CD14-positive monocyte (primary cell): ENCODE data around the gene SLC4A1AP. TPM values are rescaled to one million over a fixed set of nuclear protein-coding genes. Genes with fewer than 3 reads are reported as not detected.

Experiments
- DNase-seq, 3 donors: peaks; one replicate each; pipeline ENCODE4 v3.0.0-alpha.2; 2011 to 2022
- H2AFZ ChIP-seq: 2 replicates; pipeline ENCODE4 v1.6.0; 2012; ENCODE audit warnings: mild to moderate bottlenecking, low read depth, low read length, inconsistent platforms; ENCODE audit not compliant: insufficient read depth, poor library complexity, severe bottlenecking
- H3K27ac ChIP-seq, 2 donors: 1 replicate in 1 of 2; 2 replicates in 1 of 2; pipeline ENCODE4 v1.5.1; 2012 to 2013; ENCODE audit warnings: low read length in 2 of 2, control low read depth in 1 of 2, inconsistent platforms in 1 of 2, low read depth in 1 of 2, mild to moderate bottlenecking in 1 of 2
- H3K27me3 ChIP-seq, 2 donors: one replicate each; pipeline versions ENCODE4 v1.6.0 to v1.6.1; 2011 to 2013; ENCODE audit warnings: low read length in 2 of 2; ENCODE audit not compliant: control insufficient read depth in 2 of 2, insufficient read depth in 2 of 2
- H3K36me3 ChIP-seq, 2 donors: replicated peaks in 1 of 2; 1 replicate in 1 of 2; 2 replicates in 1 of 2; pipeline versions ENCODE4 v1.5.1 to v1.6.1; 2012 to 2013; ENCODE audit warnings: low read length in 2 of 2, control low read depth in 1 of 2, inconsistent platforms in 1 of 2, mild to moderate bottlenecking in 1 of 2; ENCODE audit not compliant: insufficient read depth in 2 of 2, control insufficient read depth in 1 of 2
- H3K4me1 ChIP-seq, 2 donors: 1 replicate in 1 of 2; 2 replicates in 1 of 2; pipeline versions ENCODE4 v1.5.1 to v1.6.1; 2012 to 2013; ENCODE audit warnings: low read length in 2 of 2, control low read depth in 1 of 2, inconsistent platforms in 1 of 2, mild to moderate bottlenecking in 1 of 2, moderate library complexity in 1 of 2; ENCODE audit not compliant: insufficient read depth in 2 of 2, control insufficient read depth in 1 of 2
- H3K4me2 ChIP-seq: replicated peaks from 2 replicates; pipeline ENCODE3; 2012; ENCODE audit warnings: low read length, moderate library complexity, mild to moderate bottlenecking; ENCODE audit not compliant: poor library complexity, severe bottlenecking; ENCODE audit errors: extremely low read depth
- H3K4me3 ChIP-seq, 3 experiments: fragments of 200-600 bp in 1 of 3; sonication (generic) in 1 of 3; replicated peaks in 1 of 3; 1 replicate in 2 of 3; 2 replicates in 1 of 3; pipeline ENCODE4 v1.5.1; 2011 to 2013; ENCODE audit warnings: low read length in 3 of 3, mild to moderate bottlenecking in 3 of 3, control low read depth in 2 of 3, low read depth in 2 of 3, inconsistent platforms in 1 of 3, moderate library complexity in 1 of 3
- H3K79me2 ChIP-seq: 2 replicates; pipeline ENCODE4 v1.6.0; 2012; ENCODE audit warnings: mild to moderate bottlenecking, control low read depth, inconsistent platforms, low read length, moderate library complexity; ENCODE audit not compliant: insufficient read depth
- H3K9ac ChIP-seq: 2 replicates; pipeline ENCODE4 v1.6.0; 2017; ENCODE audit warnings: low read length, mild to moderate bottlenecking; ENCODE audit not compliant: insufficient read depth, poor library complexity, severe bottlenecking
- H3K9me3 ChIP-seq, 2 donors: replicated peaks in 1 of 2; 1 replicate in 1 of 2; 2 replicates in 1 of 2; pipeline versions ENCODE4 v1.5.1 to v1.6.1; 2012 to 2013; ENCODE audit warnings: low read length in 2 of 2, control low read depth in 1 of 2; ENCODE audit not compliant: control insufficient read depth in 1 of 2, insufficient read depth in 1 of 2
- H4K20me1 ChIP-seq: 2 replicates; pipeline ENCODE4 v1.6.0; 2012; ENCODE audit warnings: mild to moderate bottlenecking, low read length, control low read depth, moderate library complexity; ENCODE audit not compliant: insufficient read depth
- H3K27ac Mint-ChIP-seq, 7 donors: one replicate each; pipeline ENCODE4 v1.8.0; 2020; ENCODE audit warnings: mild to moderate bottlenecking in 7 of 7, mixed read lengths in 7 of 7, moderate library complexity in 6 of 7, inconsistent platforms in 2 of 7
- H3K27me3 Mint-ChIP-seq, 3 donors: one replicate each; pipeline ENCODE4 v1.8.0; 2021 to 2022; ENCODE audit warnings: low read depth in 3 of 3, mild to moderate bottlenecking in 3 of 3, mixed read lengths in 3 of 3, moderate library complexity in 3 of 3, inconsistent platforms in 1 of 3
- H3K36me3 Mint-ChIP-seq, 2 donors: one replicate each; pipeline ENCODE4 v1.8.0; 2020; ENCODE audit warnings: mixed read lengths in 2 of 2, inconsistent platforms in 1 of 2, mild to moderate bottlenecking in 1 of 2
- H3K4me1 Mint-ChIP-seq: one replicate; pipeline ENCODE4 v1.8.0; 2020; ENCODE audit warnings: mild to moderate bottlenecking, mixed read lengths
- H3K4me3 Mint-ChIP-seq, 2 donors: one replicate each; pipeline ENCODE4 v1.8.0; 2020; ENCODE audit warnings: mild to moderate bottlenecking in 2 of 2, mixed read lengths in 2 of 2, moderate library complexity in 1 of 2
- H3K9me3 Mint-ChIP-seq, 7 donors: one replicate each; pipeline ENCODE4 v1.8.0; 2020 to 2022; ENCODE audit warnings: mixed read lengths in 7 of 7, mild to moderate bottlenecking in 6 of 7, moderate library complexity in 6 of 7, inconsistent platforms in 2 of 7
- CTCF ChIP-seq: fragments of 200-600 bp; IDR thresholded peaks from one replicate; pipeline ENCODE4 v1.8.0; 2022; ENCODE audit warnings: antibody characterized with exemption, mild to moderate bottlenecking
- WGBS: methylation state at CpG from one replicate; pipeline ENCODE4 v1.1.5; 2013; ENCODE audit warnings: missing lambda C conversion rate; ENCODE audit not compliant: insufficient coverage; 5-methylcytosine and 5-hydroxymethylcytosine counted together
- intact Hi-C, 2 donors: fragments of 100-400 bp; cut with micrococcal nuclease; formaldehyde crosslinking; loops; one replicate each; pipeline versions ENCODE4 v1.15.0 to v1.15.1; 2023
- polyA plus RNA-seq, 3 donors: library from polyadenylated mRNA; depleted of rRNA in 1 of 3; unstranded in 2 of 3; stranded (reverse) in 1 of 3; fragments of 300-500 nt in 2 of 3; fragments of >200 nt in 1 of 3; fragmentation: Illumina TruSeq in 2 of 3; gene quantifications; 1 replicate in 2 of 3; 2 replicates in 1 of 3; pipeline ENCODE4 v1.2.3, GENCODE V29; 2012 to 2021

Gene SLC4A1AP
- polyA plus RNA-seq, 3 donors, result 12.7 to 24.9 (median 18.3) TPM

DNA sequence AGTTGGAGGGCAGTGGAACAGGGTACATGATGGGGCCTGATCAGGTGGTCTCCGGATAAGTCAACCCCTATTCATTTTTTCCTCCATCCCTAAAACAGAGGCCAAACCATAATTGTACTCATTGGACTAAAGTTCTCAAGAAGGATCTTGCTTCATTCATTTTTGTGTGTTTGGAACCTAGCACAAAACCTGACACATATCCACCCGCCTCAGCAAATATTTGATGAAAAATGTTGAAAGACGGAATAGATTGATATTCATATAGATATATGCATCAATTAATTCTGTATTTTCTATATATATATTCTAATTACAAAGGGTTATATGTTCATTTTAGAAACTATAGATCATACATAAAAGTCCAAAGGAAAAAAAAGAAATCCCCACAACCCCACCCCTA lies 21.9 kb downstream of the SLC4A1AP start:
- Histone ChIP-seq H2AFZ (no peak overlapping the region), H3K36me3 (peaks cover 78 to 90% of the 10 kb centered on the region in 2 donors), H3K27me3 (no peaks in the 10 kb centered on the region), H3K4me1 (no peaks in the 10 kb centered on the region), H3K9me3 (no peaks in the 10 kb centered on the region), H3K4me2 (no peak overlapping the region), H3K9ac (no peak overlapping the region), H4K20me1 (no peaks in the 10 kb centered on the region), H3K27ac (no peak overlapping the region), H3K4me3 (no peak overlapping the region), H3K79me2 (no peaks in the 10 kb centered on the region)
- Mint-ChIP-seq H3K36me3 (peaks cover 64 to 79% of the 10 kb centered on the region in 2 donors), H3K27ac (no peak overlapping the region), H3K9me3 (no peaks in the 10 kb centered on the region), H3K4me3 (no peak overlapping the region), H3K4me1 (peaks cover 6% of the 10 kb centered on the region), H3K27me3 (no peaks in the 10 kb centered on the region)
- no peak for TF ChIP-seq CTCF
- no peak for DNase-seq
- intact Hi-C loops, result no loop called here
- no CpG with 5 or more reads among the region's 3 CpGs for WGBS

- peaks cover 69 to 83% of the 10 kb centered on the region in 2 donors for H3K36me3 Mint-ChIP-seq
- Histone ChIP-seq H3K79me2 (no peaks in the 10 kb centered on the region), H3K9ac (no peak overlapping the region), H3K4me1 (no peaks in the 10 kb centered on the region), H3K36me3 (peaks cover 73 to 90% of the 10 kb centered on the region in 2 donors), H4K20me1 (no peaks in the 10 kb centered on the region), H3K27me3 (no peaks in the 10 kb centered on the region), H2AFZ (no peak overlapping the region), H3K9me3 (no peaks in the 10 kb centered on the region), H3K4me2 (no peak overlapping the region), H3K4me3 (no peak overlapping the region), H3K27ac (no peak overlapping the region)
- TF ChIP-seq CTCF, result no peak
- H3K27ac Mint-ChIP-seq, result no peak overlapping the region
- H3K4me1 Mint-ChIP-seq, result peaks cover 6% of the 10 kb centered on the region
- intact Hi-C loops, result no loop called here
- WGBS, result no CpG with 5 or more reads among the region's 1 CpG
- H3K4me3 Mint-ChIP-seq, result no peak overlapping the region
- H3K27me3 Mint-ChIP-seq, result no peaks in the 10 kb centered on the region
- H3K9me3 Mint-ChIP-seq, result no peaks in the 10 kb centered on the region
- DNase-seq, result no peak
These were observed 23.5 kb downstream of the SLC4A1AP start for GRCh38 chr2:27687232-27687631.
